GM18511 (cell line): ENCODE data around the gene AGTR1.
"Not testable (repeated sequence)": the region's sequence is repeated elsewhere in the genome, so short reads cannot be mapped to it uniquely, and the experiment has no call there.

Experiments used
- ATAC-seq: cut with Tn5 transposase; IDR thresholded peaks from one replicate; pipeline ENCODE4 v1.9.1; 2021; ENCODE audit warnings: mild to moderate bottlenecking, moderate library complexity; ENCODE audit not compliant: unreplicated experiment

AGTR1 gene

DNA sequence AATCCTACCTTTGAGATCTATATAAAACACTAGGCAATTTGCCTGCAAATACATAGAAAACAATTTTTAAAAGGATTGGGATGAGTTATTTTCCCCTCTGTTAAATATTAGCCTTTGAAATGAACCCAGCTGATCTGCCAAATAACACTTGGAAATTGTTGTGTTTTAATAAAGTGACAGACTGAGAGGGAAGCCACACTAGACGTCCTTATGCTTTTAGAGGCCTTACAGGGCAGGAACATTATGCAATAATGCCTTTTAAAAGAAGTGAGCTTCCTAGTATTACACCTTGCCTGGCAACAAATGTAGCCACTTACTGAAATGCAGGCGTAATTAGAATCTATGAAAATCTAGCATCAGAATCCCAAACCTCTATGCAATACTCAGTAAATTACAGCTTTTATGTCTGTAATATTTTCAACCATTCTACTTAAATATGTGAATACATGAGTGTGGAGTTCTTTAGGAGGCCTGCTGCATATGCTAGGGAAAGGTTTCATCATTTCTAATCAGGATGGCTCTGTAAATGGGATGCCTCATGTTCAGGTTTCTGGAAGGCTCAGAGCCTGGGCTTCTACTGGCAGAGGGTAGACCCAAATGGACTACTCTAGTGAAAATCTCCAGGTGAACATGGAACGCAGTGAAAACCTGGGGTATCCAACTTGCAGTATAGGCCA is 20.3 kb downstream of the AGTR1 start:
- ATAC-seq: no peak

DNA sequence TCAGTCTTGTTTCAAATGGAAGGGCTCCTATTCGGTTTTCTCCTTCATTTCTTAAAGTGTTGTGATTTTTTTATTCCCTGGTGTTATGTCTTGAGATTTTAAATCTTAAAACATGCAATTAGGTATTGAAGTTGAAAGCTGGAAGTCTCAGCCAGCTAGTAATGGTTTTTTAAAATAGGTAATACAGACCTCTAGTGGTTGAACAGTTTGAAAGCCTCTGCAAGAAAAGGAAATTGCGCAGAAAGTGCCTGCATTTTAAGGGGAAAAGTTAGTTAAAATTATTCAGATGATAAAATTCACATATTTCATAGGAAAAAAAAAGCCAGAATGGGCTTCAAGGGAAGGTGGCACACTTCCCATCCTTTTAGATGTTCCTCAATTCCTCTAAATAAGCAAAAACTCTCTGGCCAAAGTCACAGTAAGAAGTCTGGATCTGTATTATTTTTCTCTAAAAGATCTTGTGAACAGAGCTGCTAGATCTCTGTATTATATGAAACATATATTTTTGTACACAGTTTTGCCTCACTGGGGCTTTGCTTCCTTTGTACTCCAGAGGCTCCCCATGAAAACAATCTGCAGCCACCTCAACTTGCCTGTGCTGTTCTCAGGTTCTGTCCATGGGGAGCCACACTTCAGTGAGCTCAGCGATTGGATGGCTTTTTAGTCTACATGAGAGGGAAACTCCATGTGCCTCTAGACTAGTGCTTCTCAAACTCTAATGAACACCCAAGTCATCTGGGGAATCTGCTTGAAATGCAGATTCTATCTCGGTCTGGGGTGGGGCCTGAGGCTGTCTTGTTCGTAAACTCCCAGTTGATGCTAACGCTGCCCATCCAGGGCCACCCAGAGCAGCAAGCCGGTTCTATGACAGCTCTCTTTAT is 21.5 kb downstream of the AGTR1 start:
- ATAC-seq: no peak

DNA sequence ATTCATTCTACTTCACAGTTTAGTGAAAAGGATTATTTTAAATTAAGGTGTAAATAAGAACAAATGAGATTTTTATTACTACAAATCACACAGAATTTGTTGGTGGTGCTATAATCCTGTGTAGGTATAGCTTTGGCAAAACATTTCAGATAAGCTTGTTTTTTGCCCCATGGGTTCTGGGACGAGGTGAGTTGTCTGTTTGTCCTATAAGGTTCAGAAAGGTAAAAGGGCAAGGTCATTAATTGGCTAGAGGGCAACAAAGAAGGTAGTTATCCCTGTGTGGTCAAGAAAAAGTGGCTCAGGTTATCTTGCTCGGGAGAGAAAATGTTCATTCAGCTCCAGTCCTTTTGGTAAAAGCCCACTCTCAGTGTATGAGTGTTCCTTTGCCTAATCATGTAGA is 23.2 kb downstream of the AGTR1 start:
- no peak for ATAC-seq

DNA sequence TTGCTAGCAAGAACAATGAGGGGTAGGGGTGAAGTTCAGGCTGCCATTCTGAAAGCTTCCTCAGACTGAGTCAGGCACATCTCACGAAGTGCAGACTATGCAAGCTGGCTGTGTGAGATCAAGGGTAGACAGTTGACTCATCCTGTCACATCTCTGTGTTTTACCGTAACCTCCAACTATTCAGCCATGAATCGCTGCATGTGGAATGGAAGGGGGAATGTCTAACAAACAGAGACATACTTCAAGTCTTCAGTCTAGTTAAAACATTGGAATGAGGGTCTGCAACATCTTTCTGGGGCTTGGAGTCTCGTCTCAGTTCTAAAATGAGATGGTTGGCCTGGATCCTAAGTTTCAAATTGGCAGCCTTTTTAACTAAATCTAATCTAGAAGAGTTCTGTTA is 25.9 kb downstream of the AGTR1 start:
- no peak for ATAC-seq

DNA sequence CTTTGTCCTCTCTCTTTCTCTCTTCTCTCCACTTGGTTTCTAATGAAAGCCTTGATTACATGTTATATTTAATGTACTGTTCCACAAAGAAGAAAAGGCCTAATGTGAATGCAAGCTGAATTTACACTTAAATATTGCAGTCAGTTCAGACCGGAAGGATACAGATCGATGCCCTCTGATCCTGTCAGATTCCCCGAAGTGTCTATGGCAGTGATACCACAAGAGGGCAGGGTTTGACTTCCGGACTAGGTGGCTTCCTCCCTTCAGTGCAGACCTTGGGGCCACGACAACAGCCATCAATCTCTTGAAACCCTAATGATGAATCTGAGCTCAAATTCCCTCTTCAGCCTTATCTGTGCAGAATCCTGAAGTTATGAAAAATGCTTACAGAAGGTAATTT is 29.5 kb downstream of the AGTR1 start:
- peak; percentile 79 for ATAC-seq

DNA sequence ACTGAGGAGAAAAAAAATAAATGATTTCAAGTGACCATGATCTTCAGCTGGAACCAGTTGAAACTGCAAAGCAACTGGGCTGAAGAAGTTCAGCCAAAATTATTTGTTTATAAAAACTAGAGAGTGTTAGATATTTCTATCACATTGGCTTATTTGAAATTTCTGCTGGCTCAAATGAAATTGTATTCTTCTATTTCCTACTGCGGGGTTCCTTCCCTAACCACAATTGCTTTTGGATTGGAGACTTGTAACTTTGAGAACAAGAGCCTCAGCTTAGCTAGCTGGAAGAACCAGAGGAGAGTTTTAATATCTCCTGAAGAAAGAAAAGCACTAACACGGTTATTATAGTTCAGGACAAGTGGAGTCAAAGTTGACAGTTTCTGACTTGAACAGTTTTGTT is 31.1 kb downstream of the AGTR1 start:
- no peak for ATAC-seq

DNA sequence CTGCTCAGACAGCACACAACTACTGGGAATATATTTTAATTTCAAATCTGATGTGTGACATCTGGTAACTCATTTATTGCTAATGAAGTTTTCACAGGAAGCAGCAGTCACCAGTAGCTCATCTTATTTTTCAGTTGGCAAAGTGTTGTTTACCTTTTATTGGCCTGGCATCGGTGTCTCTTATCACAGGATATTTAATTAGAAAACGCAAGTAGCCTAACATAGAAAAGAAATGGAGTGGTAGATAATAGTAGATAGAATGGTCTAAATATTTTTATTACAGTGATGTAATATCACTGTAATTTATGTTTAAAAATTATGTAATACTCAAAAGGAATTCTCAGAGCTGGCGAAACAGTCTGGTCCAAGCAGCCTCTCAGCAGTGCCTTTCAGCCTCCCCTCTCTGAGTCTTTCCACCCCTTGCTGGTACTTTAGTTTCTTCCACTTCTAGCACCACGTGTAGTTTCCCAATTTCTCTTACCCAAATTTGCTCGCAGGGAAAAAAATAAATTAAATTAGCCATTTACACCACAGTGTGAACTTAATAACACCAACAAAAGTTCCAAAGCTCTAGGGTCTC is 31.9 kb downstream of the AGTR1 start:
- ATAC-seq: no peak

DNA sequence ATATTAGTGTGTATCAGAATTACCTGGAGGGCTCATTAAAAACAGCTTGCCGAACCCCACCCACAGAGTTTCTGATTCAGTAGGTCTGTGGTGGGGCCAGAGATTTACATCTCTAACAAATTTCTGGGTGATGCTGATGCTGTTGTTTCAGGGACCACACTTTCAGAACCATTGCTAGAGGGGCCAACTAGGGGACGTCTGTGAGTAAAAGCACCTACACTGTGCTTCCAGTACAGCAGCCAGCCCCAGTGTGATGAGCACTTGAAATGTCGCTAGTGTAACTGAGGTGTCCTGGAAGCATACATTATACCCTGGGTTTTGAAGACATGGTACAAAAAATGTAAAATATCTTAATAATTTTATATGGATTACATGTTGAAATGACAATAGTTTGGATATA is 33.0 kb downstream of the AGTR1 start:
- ATAC-seq: no peak

DNA sequence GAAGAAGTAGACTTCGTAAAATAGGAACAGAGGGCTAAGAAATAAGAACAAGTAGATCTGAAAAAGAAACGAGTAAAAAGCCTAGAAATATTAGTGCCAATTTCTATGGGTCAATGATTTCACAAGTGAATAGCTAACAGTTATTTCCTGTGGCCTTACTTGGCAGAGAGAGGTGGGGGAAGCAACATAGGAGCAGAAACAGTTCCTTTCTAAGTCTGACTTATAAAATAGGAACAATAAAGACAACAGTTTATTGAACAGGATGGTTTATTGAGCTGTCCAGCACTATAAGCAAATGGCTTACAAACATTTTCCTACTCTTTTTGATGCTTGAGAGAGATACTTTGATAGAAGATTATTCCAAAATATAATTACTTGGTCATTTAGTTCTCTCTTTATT is 37.9 kb downstream of the AGTR1 start:
- peak; percentile 57 for ATAC-seq

DNA sequence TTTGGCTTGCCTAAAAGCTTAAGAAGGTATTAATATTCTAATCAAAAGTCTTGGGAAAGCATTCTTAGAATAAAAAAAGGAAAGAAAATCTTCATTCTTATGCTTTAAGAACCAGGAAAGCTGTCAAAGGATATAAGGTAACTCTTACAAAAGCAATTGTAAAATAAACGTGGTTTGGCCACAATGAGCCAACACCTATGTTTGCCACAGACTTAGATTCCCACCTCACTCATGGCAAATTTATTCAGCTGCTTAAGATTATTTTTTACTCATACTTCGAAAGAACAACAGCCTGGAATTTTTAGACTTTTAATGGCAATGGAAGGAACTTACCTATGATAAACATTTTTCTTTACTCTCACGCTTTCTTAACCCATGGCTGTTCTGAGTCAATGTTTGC is 38.4 kb downstream of the AGTR1 start:
- no peak for ATAC-seq

DNA sequence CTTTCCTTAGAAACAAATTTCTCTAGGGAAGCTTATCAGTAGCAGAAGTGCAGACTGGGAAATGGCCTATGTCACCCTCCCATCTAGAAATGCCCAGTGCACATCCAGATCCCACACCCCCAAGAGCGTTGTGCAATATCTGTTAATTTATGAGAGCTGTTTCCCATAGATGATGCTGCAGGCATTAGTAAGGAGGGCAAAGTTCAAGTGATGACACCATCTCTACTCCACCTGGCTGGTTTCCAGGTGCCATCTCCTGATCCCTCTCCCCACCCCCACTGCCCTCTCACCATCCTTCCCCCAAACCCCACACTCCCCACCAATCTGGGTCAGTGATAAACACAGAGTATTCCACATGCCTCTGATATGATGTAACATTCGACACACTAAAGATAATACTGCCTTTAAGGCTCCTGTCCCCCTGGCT is 39.4 kb downstream of the AGTR1 start:
- no peak for ATAC-seq

DNA sequence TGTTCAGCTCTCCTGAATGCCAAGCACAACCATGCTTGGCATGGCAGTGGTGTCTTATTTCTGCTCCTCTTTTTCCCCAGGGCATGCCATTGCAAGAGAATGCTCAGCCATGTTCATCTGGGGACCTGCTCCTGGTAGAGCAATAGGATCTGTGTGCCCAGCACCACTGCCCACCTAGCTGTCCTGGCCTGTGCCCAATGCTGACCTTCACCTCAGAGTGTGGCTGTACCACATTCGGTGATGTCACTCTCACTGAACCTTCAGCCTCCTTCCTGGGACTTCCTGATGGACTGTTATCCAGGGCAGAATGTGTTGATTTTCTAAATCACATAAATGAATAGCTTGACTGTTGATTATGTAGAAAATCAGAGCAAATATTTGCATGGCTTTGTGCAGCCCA is 42.0 kb downstream of the AGTR1 start:
- ATAC-seq: no peak

DNA sequence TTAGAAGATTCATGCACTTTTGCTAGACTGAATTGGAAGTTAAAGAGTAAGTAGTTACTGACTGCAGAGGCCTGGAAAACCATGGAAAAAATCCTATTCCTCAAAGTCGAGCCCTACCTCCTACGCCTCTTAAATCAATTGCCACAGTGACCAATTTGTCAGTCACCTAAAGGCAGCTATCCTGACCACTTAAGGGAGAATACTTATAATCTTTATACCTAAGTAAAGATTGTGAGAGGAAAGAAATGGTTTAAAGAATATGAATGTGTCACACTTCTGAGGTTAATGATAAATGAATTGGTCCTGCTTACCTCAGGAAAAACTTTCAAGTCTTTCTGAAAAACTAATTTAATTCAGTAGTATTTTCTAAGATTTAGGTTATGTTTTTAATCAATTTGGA is 42.6 kb downstream of the AGTR1 start:
- ATAC-seq: no peak

DNA sequence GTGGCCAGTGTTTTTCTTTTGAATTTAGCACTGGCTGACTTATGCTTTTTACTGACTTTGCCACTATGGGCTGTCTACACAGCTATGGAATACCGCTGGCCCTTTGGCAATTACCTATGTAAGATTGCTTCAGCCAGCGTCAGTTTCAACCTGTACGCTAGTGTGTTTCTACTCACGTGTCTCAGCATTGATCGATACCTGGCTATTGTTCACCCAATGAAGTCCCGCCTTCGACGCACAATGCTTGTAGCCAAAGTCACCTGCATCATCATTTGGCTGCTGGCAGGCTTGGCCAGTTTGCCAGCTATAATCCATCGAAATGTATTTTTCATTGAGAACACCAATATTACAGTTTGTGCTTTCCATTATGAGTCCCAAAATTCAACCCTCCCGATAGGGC is 43.5 kb downstream of the AGTR1 start:
- no peak for ATAC-seq

DNA sequence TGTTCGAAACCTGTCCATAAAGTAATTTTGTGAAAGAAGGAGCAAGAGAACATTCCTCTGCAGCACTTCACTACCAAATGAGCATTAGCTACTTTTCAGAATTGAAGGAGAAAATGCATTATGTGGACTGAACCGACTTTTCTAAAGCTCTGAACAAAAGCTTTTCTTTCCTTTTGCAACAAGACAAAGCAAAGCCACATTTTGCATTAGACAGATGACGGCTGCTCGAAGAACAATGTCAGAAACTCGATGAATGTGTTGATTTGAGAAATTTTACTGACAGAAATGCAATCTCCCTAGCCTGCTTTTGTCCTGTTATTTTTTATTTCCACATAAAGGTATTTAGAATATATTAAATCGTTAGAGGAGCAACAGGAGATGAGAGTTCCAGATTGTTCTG is 44.4 kb downstream of the AGTR1 start:
- ATAC-seq: no peak

DNA sequence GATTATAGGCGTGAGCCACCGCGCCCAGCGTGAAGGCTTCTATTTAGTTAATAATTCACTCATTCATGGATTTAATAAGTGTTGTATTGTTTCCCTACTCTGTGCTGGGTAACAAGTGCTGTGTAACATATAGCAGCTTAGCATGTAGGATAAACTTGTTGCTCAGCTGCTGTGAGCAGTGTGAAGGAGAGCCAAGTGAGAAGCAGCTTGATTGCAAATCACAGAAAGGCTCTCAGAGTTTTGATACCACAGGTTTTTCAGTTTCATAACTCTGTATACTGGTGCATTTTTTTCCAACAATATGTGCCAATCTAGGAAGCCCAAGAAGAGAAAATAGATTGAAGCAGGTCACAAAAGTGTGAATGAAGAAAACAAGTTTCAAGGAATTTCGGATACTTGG is 48.4 kb downstream of the AGTR1 start:
- no peak for ATAC-seq

DNA sequence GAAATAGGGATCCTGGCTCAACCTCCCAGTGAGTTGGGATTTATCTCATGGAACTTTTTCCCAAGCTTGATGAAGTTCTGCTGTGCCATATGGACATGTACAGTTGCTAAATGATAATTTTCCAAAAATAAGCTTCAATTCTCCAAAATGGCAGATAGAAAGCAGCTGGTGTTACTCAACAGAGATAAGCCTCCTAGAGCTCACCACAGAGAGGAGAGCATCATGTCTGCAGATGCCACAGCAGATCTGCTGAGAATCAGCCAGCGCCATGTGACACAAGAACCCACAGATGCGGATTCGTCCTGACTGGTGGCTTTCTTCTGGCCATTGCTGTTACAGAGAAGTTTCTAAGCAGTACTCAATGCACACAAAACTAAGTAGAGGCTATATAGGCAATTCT is 50.6 kb downstream of the AGTR1 start:
- ATAC-seq: no peak

DNA sequence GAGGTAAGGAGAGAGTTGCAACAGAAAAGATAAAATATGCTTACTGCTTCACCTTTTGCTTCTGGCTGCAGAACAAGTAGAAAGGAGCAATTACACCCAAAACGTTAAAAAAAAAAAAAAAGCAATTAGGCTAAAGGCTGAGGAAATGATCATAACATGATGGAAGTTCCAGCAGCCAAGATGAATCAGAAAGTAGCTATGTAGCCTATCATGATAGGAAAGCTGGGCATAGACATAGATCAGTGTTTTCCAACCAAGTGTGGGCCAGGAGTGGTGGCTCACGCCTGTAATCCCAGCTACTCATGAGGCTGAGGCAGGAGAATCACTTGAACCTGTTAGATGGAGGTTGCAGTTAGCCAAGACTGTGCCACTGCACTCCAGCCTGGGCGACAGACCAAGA is 52.6 kb downstream of the AGTR1 start:
- no peak for ATAC-seq

DNA sequence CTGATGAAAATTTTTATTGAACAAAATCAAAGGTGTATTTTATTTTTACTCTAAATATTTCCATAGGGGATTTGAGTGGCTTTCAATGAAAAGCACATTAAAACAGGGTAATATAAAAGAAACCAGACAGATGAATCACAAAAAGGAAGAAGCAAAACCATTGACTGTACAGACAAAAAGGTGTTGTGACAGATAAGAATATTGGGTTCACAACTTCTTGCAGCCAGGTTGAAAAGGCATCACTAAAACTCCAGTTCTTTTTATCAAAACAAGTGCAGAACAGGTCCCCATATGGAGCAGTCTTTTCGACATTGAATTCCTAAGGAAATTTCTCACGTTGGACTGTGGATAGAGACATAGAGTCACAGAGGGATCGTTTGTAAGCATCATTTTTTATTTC is 53.8 kb downstream of the AGTR1 start:
- ATAC-seq: no peak

DNA sequence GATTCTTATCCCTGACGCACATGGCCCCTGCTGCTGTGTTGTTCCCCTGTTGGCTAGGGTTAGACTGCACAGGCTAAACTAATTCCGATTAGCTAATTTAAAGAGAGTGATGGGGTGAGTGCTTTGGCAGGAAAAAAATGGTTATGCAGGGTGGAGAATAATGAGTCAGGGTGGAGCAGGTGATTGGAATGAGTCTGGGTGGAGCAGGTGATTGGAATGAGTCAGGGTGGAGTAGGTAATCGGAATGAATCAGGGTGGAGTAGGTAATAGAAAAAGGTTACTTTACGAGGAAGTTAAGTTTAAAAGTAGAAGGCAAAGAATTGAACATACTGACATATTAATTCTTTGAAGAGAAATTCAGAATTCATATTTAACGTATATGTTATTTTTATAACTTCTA is 55.7 kb downstream of the AGTR1 start:
- ATAC-seq: not testable (repeated sequence)

DNA sequence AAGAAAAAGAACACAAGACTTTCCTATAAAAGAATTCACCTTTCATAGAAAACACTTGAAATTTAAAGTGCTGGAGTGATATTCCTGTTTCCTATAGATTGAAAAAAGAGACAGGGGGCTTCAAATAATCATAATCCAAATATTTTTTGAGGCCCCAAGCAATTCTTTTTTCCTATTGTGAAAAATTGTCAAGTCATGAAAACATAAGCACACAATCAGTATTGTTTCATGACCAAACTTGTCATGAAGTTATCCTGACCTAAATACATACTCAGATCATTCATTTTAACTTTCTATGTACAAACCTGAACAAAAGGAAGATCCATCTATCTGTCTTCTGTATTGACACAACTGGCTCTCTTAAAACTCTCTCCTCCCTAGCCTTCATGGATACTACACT is 57.9 kb downstream of the AGTR1 start:
- no peak for ATAC-seq

DNA sequence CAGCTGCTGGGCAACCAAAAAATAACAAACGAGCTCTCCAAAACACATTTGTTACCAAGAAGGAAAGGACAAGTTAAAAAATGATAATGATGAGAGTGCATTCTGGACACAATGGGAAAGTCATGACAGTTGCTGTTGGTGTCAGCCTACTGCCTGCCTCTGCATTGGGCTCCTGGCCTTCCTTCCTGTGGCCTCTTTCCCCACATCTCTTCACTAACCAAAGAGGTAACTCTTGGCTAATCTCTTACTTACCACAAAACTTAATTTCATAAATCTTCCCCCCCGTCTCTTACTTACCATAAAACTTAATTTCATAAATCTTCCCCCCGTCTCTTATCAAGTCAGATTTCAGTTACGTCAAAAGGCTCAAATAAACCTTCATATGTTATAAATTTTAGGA is 58.6 kb downstream of the AGTR1 start:
- ATAC-seq: no peak
